ENCODE measurements around the gene TMEM203.

TMEM203 gene

GRCh38 chr9:137223078-137223970, 17.9 kb upstream of the TMEM203 start:
- peak overlapping the region in 4 of 5 donors; percentile 71 to 81 (median 78) for H3K4me3 ChIP-seq (ENCODE audit: low read depth in 1 of 5, low read length in 5 of 5)
- peak overlapping the region; percentile 48 to 96 (median 92) for H3K9ac ChIP-seq (ENCODE audit: low read length in 5 of 5)
- peak overlapping the region; percentile 80 for H3K27ac ChIP-seq (ENCODE audit: low read depth, low read length)
- H3K27me3 ChIP-seq (ENCODE audit: control insufficient read depth in 5 of 5, insufficient read depth in 4 of 5, low read length in 5 of 5): peaks cover 5 to 18% (median 14%) of the 10 kb centered on the region in 5 donors
- H3K4me1 ChIP-seq (ENCODE audit: control insufficient read depth in 5 of 5, insufficient read depth in 5 of 5, low read length in 5 of 5): peaks cover 0 to 25% (median 20%) of the 10 kb centered on the region in 5 donors
- no peaks in the 10 kb centered on the region for H3K36me3 ChIP-seq (ENCODE audit: control insufficient read depth in 5 of 5, insufficient read depth in 5 of 5, low read length in 5 of 5)
- H3K9me3 ChIP-seq (ENCODE audit: control insufficient read depth in 5 of 5, low read length in 5 of 5): no peaks in the 10 kb centered on the region

- peak within 1 kb of the TSS in 4 of 5 donors; percentile 68 to 87 (median 76) for H3K9ac ChIP-seq (ENCODE audit: low read length in 5 of 5)
- H3K27me3 ChIP-seq (ENCODE audit: control insufficient read depth in 5 of 5, insufficient read depth in 4 of 5, low read length in 5 of 5): peaks cover 3 to 14% (median 11%) of the 10 kb centered on the region in 5 donors
- H3K4me3 ChIP-seq (ENCODE audit: low read depth in 1 of 5, low read length in 5 of 5): peak within 1 kb of the TSS in 4 of 5 donors; percentile 67 to 81 (median 74)
- no peak within 1 kb of the TSS for H3K27ac ChIP-seq (ENCODE audit: low read depth, low read length)
- H3K9me3 ChIP-seq (ENCODE audit: control insufficient read depth in 5 of 5, low read length in 5 of 5): no peaks in the 10 kb centered on the region
- peaks cover 0 to 34% (median 29%) of the 10 kb centered on the region in 5 donors for H3K4me1 ChIP-seq (ENCODE audit: control insufficient read depth in 5 of 5, insufficient read depth in 5 of 5, low read length in 5 of 5)
- no peaks in the 10 kb centered on the region for H3K36me3 ChIP-seq (ENCODE audit: control insufficient read depth in 5 of 5, insufficient read depth in 5 of 5, low read length in 5 of 5)
Measured at GRCh38 chr9:137222190-137223077, 17.0 kb upstream of the TMEM203 start, which contains the start of gene RNF208. RNF208 (minus strand) TSS chr9:137222240; CDS start chr9:137221212, 1,028 bp downstream.

- Histone ChIP-seq H3K9ac (ENCODE audit: low read length in 5 of 5) (peak overlapping the region in 1 of 5 donors; percentile 47), H3K4me3 (ENCODE audit: low read depth in 1 of 5, low read length in 5 of 5) (peak overlapping the region in 2 of 5 donors; percentile 13 to 46), H3K27me3 (ENCODE audit: control insufficient read depth in 5 of 5, insufficient read depth in 4 of 5, low read length in 5 of 5) (peaks cover 2 to 6% (median 4%) of the 10 kb centered on the region in 5 donors), H3K9me3 (ENCODE audit: control insufficient read depth in 5 of 5, low read length in 5 of 5) (no peaks in the 10 kb centered on the region), H3K27ac (ENCODE audit: low read depth, low read length) (no peak overlapping the region), H3K4me1 (ENCODE audit: control insufficient read depth in 5 of 5, insufficient read depth in 5 of 5, low read length in 5 of 5) (peaks cover 0 to 43% (median 36%) of the 10 kb centered on the region in 5 donors), H3K36me3 (ENCODE audit: control insufficient read depth in 5 of 5, insufficient read depth in 5 of 5, low read length in 5 of 5) (peaks cover 0 to 1% (median 0%) of the 10 kb centered on the region in 5 donors)
Measured at GRCh38 chr9:137221506-137222111, 16.2 kb upstream of the TMEM203 start.

DNA sequence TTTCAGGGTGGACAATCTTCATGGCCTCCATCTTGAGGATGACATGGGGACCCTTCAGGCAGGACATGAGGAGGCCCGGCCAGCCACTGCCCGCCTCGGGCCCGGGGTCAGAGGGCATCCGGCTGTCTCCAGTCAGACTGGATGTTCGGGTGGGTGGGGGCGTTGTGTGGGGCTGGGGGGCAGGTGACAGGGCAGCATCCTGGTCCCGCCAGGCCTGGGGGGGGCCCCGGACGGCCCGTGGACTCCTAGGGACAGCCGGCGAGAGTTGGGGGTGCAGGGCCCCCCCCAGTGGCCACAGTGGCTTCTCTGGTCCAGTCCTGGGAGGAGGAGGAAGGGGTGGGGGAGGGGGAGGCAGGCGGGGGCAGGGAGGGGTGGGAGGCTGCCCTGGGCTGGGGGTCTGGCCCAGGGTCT, 15.7 kb upstream of the TMEM203 start:
- Histone ChIP-seq H3K4me1 (ENCODE audit: control insufficient read depth in 5 of 5, insufficient read depth in 5 of 5, low read length in 5 of 5) (peaks cover 0 to 43% (median 36%) of the 10 kb centered on the region in 5 donors), H3K4me3 (ENCODE audit: low read depth in 1 of 5, low read length in 5 of 5) (no peak overlapping the region), H3K9ac (ENCODE audit: low read length in 5 of 5) (no peak overlapping the region), H3K27me3 (ENCODE audit: control insufficient read depth in 5 of 5, insufficient read depth in 4 of 5, low read length in 5 of 5) (peaks cover 0 to 4% (median 0%) of the 10 kb centered on the region in 5 donors), H3K9me3 (ENCODE audit: control insufficient read depth in 5 of 5, low read length in 5 of 5) (no peaks in the 10 kb centered on the region), H3K27ac (ENCODE audit: low read depth, low read length) (no peak overlapping the region), H3K36me3 (ENCODE audit: control insufficient read depth in 5 of 5, insufficient read depth in 5 of 5, low read length in 5 of 5) (peaks cover 0 to 7% (median 1%) of the 10 kb centered on the region in 5 donors)

GRCh38 chr9:137220317-137221094, 15.1 kb upstream of the TMEM203 start:
- Histone ChIP-seq H3K27ac (ENCODE audit: low read depth, low read length) (no peak overlapping the region), H3K9me3 (ENCODE audit: control insufficient read depth in 5 of 5, low read length in 5 of 5) (no peaks in the 10 kb centered on the region), H3K27me3 (ENCODE audit: control insufficient read depth in 5 of 5, insufficient read depth in 4 of 5, low read length in 5 of 5) (peaks cover 0 to 4% (median 0%) of the 10 kb centered on the region in 5 donors), H3K4me1 (ENCODE audit: control insufficient read depth in 5 of 5, insufficient read depth in 5 of 5, low read length in 5 of 5) (peaks cover 0 to 43% (median 36%) of the 10 kb centered on the region in 5 donors), H3K36me3 (ENCODE audit: control insufficient read depth in 5 of 5, insufficient read depth in 5 of 5, low read length in 5 of 5) (peaks cover 0 to 9% (median 5%) of the 10 kb centered on the region in 5 donors), H3K9ac (ENCODE audit: low read length in 5 of 5) (no peak overlapping the region), H3K4me3 (ENCODE audit: low read depth in 1 of 5, low read length in 5 of 5) (no peak overlapping the region)

DNA sequence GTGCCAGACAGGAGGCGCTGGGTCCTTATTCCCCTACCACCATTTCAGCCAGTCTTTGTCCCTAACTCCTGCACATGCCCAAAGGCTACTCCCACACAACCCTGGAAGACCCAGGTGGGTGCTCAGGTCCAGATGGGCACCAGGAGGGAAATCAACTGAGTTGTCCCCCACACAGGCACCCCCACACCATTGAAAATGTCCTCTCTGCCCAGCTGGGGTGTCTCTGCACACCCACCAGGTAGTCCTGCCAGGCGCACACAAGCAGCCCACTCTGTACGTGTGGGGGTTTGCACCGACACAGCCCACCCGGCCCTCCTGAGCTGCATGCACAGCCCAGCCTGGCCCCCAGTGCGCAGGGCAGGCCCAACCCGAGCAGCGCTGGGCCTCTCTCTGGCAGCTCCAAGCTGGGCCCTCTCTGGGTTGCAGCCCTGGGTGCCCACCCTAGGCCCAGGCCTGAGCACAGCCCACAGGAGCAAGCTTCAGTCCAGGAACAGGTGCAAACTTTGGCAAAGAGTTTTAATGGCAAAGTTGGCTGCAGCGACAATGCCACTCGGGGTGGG, 14.4 kb upstream of the TMEM203 start:
- peaks cover 0 to 43% (median 36%) of the 10 kb centered on the region in 5 donors for H3K4me1 ChIP-seq (ENCODE audit: control insufficient read depth in 5 of 5, insufficient read depth in 5 of 5, low read length in 5 of 5)
- H3K4me3 ChIP-seq (ENCODE audit: low read depth in 1 of 5, low read length in 5 of 5): no peak overlapping the region
- no peaks in the 10 kb centered on the region for H3K27me3 ChIP-seq (ENCODE audit: control insufficient read depth in 5 of 5, insufficient read depth in 4 of 5, low read length in 5 of 5)
- no peak overlapping the region for H3K27ac ChIP-seq (ENCODE audit: low read depth, low read length)
- no peaks in the 10 kb centered on the region for H3K9me3 ChIP-seq (ENCODE audit: control insufficient read depth in 5 of 5, low read length in 5 of 5)
- H3K36me3 ChIP-seq (ENCODE audit: control insufficient read depth in 5 of 5, insufficient read depth in 5 of 5, low read length in 5 of 5): peaks cover 0 to 11% (median 8%) of the 10 kb centered on the region in 5 donors
- no peak overlapping the region for H3K9ac ChIP-seq (ENCODE audit: low read length in 5 of 5)

GRCh38 chr9:137218754-137219271, 13.4 kb upstream of the TMEM203 start:
- Histone ChIP-seq H3K4me1 (ENCODE audit: control insufficient read depth in 5 of 5, insufficient read depth in 5 of 5, low read length in 5 of 5) (peaks cover 0 to 38% (median 32%) of the 10 kb centered on the region in 5 donors), H3K9me3 (ENCODE audit: control insufficient read depth in 5 of 5, low read length in 5 of 5) (no peaks in the 10 kb centered on the region), H3K4me3 (ENCODE audit: low read depth in 1 of 5, low read length in 5 of 5) (no peak overlapping the region), H3K27ac (ENCODE audit: low read depth, low read length) (no peak overlapping the region), H3K9ac (ENCODE audit: low read length in 5 of 5) (no peak overlapping the region), H3K27me3 (ENCODE audit: control insufficient read depth in 5 of 5, insufficient read depth in 4 of 5, low read length in 5 of 5) (no peaks in the 10 kb centered on the region), H3K36me3 (ENCODE audit: control insufficient read depth in 5 of 5, insufficient read depth in 5 of 5, low read length in 5 of 5) (peaks cover 0 to 15% (median 12%) of the 10 kb centered on the region in 5 donors)

- Histone ChIP-seq H3K4me1 (ENCODE audit: control insufficient read depth in 5 of 5, insufficient read depth in 5 of 5, low read length in 5 of 5) (peaks cover 0 to 36% (median 29%) of the 10 kb centered on the region in 5 donors), H3K9ac (ENCODE audit: low read length in 5 of 5) (peak overlapping the region in 1 of 5 donors; percentile 77), H3K4me3 (ENCODE audit: low read depth in 1 of 5, low read length in 5 of 5) (no peak overlapping the region), H3K27me3 (ENCODE audit: control insufficient read depth in 5 of 5, insufficient read depth in 4 of 5, low read length in 5 of 5) (no peaks in the 10 kb centered on the region), H3K36me3 (ENCODE audit: control insufficient read depth in 5 of 5, insufficient read depth in 5 of 5, low read length in 5 of 5) (peaks cover 0 to 15% (median 12%) of the 10 kb centered on the region in 5 donors), H3K9me3 (ENCODE audit: control insufficient read depth in 5 of 5, low read length in 5 of 5) (no peaks in the 10 kb centered on the region), H3K27ac (ENCODE audit: low read depth, low read length) (no peak overlapping the region)
Measured at GRCh38 chr9:137218212-137218753, 12.8 kb upstream of the TMEM203 start.
